GM18498 (cell line): ENCODE data around the gene KLHL41.
"Not testable (repeated sequence)": the region's sequence is repeated elsewhere in the genome, so short reads cannot be mapped to it uniquely, and the experiment has no call there.

ENCODE experiments used
- ATAC-seq: cut with Tn5 transposase; IDR thresholded peaks from one replicate; pipeline ENCODE4 v1.9.1; 2021; ENCODE audit warnings: mild to moderate bottlenecking, moderate library complexity; ENCODE audit not compliant: unreplicated experiment

The KLHL41 gene

DNA sequence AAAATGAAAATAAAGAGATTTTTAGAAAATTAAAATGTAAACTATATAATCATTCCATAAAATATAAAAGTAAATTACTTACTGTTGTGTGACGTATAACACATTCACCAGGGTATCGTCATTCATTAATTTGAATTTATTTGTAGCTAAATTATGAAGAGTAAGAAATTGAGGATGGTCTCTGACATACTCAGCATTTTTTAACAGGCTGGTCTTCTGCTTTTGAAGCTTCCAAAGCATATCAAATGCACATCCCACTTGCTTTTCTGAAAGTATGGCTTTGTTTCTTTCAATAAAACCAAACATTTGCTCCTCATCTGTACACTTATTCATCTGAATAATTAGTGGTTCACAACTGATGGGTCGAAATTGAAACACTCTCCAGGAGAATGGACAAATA lies 62.1 kb downstream of the KLHL41 start:
- no peak for ATAC-seq

DNA sequence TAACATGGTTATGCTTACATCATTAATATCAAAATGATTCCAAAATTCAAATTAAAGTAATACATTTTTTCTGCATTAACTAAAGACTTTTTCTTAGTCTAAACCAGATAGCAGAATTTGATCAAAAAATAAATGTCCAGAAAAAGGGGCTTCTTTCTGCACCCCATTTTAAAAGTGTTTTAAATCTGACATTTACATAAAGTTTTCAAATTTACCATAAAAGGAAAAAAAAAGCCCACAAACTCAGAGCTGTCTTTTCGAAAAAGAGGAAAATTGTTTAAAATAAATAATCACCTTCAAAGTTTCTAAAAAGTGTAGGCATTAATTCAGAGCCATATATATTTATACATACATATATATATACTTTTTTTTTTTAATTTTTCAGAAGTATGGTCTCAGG lies 62.7 kb downstream of the KLHL41 start:
- ATAC-seq = no peak

DNA sequence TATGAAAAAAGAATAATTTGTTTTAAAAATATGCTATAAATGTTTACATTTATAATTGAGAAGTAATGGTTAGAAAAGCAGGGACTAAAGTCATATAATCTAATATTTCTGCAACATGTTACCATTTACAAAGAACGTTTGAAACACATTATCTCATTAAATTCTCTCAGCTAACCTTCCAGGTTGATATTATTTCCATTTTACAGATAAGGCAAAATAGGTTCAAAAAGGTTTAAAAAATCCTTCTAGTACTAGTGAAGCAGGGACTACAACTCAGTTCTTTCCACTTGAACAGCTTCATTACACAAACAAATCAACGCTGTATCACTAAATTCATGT lies 63.3 kb downstream of the KLHL41 start:
- ATAC-seq = no peak

DNA sequence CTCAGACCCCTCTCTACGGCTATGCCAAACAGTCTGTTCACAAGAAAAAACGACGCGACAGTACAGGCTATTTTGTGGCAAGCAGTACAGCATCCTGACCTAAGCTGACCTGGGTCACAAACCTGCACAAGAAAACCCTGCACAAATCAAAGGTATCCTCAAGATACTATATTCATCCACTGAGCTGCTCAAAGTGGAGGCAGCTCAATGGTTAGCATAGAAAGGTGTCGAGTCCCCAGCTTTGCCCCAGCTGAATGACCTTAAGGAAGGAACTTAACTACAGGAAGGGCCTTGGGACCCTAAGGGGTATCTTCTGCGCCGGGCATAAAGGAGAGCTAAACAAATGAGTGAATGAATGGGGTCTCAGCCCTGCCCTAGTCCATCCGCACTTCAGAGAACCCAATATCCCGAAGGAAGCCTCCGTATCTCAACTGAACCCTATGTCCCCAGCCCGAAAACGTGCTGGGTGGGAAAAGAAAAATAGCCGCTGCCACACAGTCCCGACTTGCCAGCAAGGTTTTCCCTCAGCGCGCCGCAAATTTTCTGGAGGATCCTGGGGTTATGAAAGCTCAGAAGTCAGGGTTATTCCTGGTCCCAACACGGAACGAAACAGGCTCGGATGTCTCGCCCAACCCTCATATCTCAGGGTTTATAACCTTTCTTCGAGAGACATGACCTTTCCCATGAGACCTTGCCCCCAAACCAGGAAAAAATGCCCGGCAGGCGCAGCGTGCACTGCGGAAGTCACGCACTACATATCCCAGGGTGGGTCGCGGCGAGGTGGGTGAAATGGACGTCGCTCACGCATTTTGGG lies 63.9 kb downstream of the KLHL41 start, which contains the start of gene FASTKD1:
Gene FASTKD1 (minus strand): TSS at position 706 of the 814 bp plus-strand sequence. CDS start 1,836 bp downstream, outside the sequence.
- peak; percentile 99 for ATAC-seq

DNA sequence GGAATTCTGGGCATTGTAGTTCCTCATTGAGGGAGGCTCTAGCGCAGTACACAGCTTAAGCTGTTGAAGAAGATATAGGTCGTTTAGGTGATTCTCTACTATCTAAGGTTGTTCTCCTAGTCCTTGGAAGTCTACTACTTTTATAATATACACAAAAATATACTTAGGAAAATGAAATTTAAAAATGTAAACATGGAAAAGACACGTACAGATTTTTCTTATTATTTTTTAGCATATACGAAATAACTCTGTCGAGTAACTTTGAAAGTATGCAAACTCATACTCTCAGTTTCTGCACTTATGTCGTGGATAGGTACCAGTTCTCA lies 64.4 kb downstream of the KLHL41 start:
- no peak for ATAC-seq

DNA sequence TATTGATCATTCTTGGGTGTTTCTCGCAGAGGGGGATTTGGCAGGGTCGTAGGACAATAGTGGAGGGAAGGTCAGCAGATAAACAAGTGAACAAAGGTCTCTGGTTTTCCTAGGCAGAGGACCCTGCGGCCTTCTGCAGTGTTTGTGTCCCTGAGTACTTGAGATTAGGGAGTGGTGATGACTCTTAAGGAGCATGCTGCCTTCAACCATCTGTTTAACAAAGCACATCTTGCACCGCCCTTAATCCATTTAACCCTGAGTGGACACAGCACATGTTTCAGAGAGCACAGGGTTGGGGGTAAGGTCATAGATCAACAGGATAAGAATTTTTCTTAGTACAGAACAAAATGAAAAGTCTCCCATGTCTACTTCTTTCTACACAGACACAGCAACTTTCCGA lies 65.0 kb downstream of the KLHL41 start:
- not testable (repeated sequence) for ATAC-seq

DNA sequence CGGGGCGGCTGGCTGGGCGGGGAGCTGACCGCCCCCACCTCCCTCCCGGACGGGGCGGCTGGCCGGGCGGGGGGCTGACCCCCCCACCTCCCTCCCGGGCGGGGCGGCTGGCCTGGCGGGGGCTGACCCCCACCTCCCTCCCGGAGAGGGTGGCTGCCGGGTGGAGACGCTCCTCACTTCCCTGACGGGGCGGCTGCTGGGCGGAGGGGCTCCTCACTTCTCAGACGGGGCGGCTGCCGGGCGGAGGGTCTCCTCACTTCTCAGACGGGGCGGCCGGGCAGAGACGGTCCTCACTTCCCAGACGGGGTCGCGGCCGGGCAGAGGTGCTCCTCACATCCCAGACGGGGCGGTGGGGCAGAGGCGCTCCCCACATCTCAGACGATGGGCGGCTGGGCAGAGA lies 65.8 kb downstream of the KLHL41 start:
- not testable (repeated sequence) for ATAC-seq
